Ishikawa (cell line): ENCODE results near the gene GRK5.

Source experiments
- CEBPB ChIP-seq: IDR thresholded peaks from 2 replicates; pipeline ENCODE4 v1.6.1; 2012
- CREB1 ChIP-seq: IDR thresholded peaks from 2 replicates; pipeline ENCODE4 v1.6.1; 2012; ENCODE audit warnings: low read depth
- EGR1 ChIP-seq: IDR thresholded peaks from 2 replicates; pipeline ENCODE4 v1.6.1; 2012
- EP300 ChIP-seq: IDR thresholded peaks from 2 replicates; pipeline ENCODE4 v1.6.1; 2012; ENCODE audit warnings: borderline replicate concordance
- FOXM1 ChIP-seq: IDR thresholded peaks from 2 replicates; pipeline ENCODE4 v1.6.1; 2012; ENCODE audit warnings: low read depth, borderline replicate concordance
- NFIC ChIP-seq: IDR thresholded peaks from 2 replicates; pipeline ENCODE4 v1.6.1; 2012
- RAD21 ChIP-seq: IDR thresholded peaks from 2 replicates; pipeline ENCODE4 v1.6.1; 2012; ENCODE audit warnings: low read depth
- TAF1 ChIP-seq: IDR thresholded peaks from 2 replicates; pipeline ENCODE4 v1.6.1; 2012; ENCODE audit warnings: low read depth, mild to moderate bottlenecking
- TCF12 ChIP-seq: IDR thresholded peaks from 2 replicates; pipeline ENCODE4 v1.6.1; 2012; ENCODE audit warnings: low read depth
- TEAD4 ChIP-seq: IDR thresholded peaks from 2 replicates; pipeline ENCODE4 v1.6.1; 2012
- USF1 ChIP-seq: IDR thresholded peaks from 2 replicates; pipeline ENCODE4 v1.6.1; 2012
- YY1 ChIP-seq: IDR thresholded peaks from 2 replicates; pipeline ENCODE4 v1.6.1; 2012; ENCODE audit warnings: low read depth
- ZBTB7A ChIP-seq: IDR thresholded peaks from 2 replicates; pipeline ENCODE4 v1.6.1; 2012; ENCODE audit warnings: low read depth
- TF ChIP-seq, protein P1 (sequence below): IDR thresholded peaks from 2 replicates; pipeline ENCODE4 v1.6.1; 2012
- TF ChIP-seq, protein P2 (sequence below): IDR thresholded peaks from 2 replicates; pipeline ENCODE4 v1.6.1; 2012; ENCODE audit warnings: low read depth, mild to moderate bottlenecking

GRK5 gene

DNA sequence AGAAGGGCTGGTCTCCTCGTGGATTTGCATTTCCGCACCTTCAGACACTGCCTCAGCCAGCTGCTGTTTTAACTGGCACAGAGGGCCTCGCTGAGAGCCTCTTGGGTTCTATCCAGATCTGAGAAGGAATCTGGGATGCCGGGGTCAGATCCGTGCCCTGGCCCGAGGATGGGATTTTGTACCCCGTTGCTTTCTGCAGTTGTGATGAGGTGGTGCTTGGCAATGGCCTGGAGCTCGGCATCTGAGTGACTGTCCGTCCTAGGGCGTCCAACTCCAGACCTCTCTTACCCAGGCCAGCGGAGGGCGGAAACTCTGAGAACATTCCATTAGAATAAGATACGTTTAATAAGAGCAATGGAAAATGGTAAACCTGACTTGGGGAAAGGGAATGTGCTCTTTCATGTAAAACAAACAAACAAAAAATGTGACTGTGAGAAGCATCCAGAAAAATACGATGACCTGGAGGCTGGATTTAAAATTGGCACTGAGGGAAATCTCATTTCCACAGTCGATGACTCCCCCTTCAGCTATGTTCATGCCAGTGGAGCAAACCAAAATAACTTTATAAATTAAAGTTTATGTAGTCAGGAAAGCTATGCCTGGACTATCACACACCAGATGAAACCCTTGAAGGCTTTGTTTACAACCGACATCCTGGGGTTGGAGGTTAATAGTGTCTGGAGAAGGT, 39.6 kb downstream of the GRK5 start:
- TF ChIP-seq FOXM1 = no peak

- TF ChIP-seq FOXM1 (no peak), TEAD4 (no peak), YY1 (no peak), RAD21 (no peak)
- TF ChIP-seq, protein P1, sequence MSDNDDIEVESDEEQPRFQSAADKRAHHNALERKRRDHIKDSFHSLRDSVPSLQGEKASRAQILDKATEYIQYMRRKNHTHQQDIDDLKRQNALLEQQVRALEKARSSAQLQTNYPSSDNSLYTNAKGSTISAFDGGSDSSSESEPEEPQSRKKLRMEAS = no peak
Observed at GRCh38 chr10:119247550-119247894, 40.2 kb downstream of the GRK5 start.

DNA sequence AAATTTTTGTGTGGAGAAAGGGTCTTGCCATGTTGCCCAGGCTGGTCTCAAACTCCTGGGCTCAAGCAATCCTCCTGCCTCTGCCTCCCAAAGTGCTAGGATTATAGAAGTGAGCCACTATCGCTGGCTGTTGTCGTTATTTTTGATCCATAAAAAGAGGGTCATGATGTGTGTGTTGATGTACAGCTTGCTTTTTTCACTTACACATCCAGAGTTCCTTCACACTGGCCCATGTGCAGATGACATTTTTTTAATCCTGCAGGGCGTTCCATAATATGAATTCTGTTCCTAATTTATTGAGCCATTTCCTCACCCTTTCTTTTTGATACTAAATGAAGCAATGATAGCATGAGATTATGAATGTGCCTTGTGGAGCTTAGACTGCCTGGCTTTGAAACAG, 40.8 kb downstream of the GRK5 start:
- TF ChIP-seq YY1 = no peak
- TF ChIP-seq USF1 = no peak
- no peak for TF ChIP-seq CREB1
- TF ChIP-seq EGR1 = no peak
- TF ChIP-seq, protein P2, sequence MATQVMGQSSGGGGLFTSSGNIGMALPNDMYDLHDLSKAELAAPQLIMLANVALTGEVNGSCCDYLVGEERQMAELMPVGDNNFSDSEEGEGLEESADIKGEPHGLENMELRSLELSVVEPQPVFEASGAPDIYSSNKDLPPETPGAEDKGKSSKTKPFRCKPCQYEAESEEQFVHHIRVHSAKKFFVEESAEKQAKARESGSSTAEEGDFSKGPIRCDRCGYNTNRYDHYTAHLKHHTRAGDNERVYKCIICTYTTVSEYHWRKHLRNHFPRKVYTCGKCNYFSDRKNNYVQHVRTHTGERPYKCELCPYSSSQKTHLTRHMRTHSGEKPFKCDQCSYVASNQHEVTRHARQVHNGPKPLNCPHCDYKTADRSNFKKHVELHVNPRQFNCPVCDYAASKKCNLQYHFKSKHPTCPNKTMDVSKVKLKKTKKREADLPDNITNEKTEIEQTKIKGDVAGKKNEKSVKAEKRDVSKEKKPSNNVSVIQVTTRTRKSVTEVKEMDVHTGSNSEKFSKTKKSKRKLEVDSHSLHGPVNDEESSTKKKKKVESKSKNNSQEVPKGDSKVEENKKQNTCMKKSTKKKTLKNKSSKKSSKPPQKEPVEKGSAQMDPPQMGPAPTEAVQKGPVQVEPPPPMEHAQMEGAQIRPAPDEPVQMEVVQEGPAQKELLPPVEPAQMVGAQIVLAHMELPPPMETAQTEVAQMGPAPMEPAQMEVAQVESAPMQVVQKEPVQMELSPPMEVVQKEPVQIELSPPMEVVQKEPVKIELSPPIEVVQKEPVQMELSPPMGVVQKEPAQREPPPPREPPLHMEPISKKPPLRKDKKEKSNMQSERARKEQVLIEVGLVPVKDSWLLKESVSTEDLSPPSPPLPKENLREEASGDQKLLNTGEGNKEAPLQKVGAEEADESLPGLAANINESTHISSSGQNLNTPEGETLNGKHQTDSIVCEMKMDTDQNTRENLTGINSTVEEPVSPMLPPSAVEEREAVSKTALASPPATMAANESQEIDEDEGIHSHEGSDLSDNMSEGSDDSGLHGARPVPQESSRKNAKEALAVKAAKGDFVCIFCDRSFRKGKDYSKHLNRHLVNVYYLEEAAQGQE = no peak
- TF ChIP-seq CEBPB = no peak
- no peak for TF ChIP-seq EP300
- TF ChIP-seq TEAD4 = no peak
- no peak for TF ChIP-seq ZBTB7A
- TF ChIP-seq TCF12 = no peak
- no peak for TF ChIP-seq NFIC
- no peak for TF ChIP-seq TAF1
- no peak for TF ChIP-seq RAD21
- TF ChIP-seq, protein P1 = no peak
- TF ChIP-seq FOXM1 = no peak

GRCh38 chr10:119248681-119249080, 41.3 kb downstream of the GRK5 start:
- no peak for TF ChIP-seq TCF12
- TF ChIP-seq TEAD4 = no peak
- no peak for TF ChIP-seq EP300
- TF ChIP-seq, protein P2 = no peak
- no peak for TF ChIP-seq TAF1
- no peak for TF ChIP-seq RAD21
- no peak for TF ChIP-seq FOXM1
- no peak for TF ChIP-seq CREB1
- TF ChIP-seq YY1 = no peak
- TF ChIP-seq, protein P1 = no peak
- no peak for TF ChIP-seq ZBTB7A
- no peak for TF ChIP-seq USF1
- TF ChIP-seq CEBPB = no peak
- TF ChIP-seq NFIC = no peak
- TF ChIP-seq EGR1 = no peak

DNA sequence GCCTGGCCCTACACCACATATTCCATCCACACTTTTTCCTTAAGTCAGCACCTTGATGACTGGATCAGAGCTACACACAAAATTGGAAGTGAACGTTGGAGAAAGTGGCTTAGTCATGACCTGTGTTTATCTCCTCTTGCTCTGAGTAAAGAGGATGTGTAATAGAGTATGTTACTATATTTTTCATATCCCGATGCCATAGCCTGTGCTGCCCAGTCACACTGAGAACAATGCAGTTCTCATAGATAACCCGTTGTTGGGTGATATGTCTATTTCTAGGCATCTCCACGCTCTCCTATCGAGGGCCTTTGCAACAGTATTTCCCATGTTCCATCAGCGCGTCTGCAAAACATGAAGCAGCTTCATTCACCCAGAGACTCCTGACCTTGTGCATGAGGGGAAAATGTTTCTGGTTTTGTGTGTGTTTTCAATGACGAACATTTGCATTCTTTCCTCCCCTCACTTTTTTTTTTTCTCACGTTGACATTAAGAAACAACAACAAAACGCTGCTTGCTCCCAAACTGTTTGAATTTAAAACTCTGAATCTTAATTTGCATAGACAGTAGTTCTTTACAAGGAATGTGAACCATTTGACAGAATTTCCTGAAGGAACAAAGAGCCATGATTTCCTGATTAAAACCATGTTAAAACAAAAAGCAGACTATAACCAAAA, 43.4 kb downstream of the GRK5 start:
- TF ChIP-seq TEAD4 (no peak), USF1 (no peak), TCF12 (no peak), TAF1 (no peak), ZBTB7A (no peak), EGR1 (no peak), RAD21 (no peak), NFIC (no peak), FOXM1 (no peak), CREB1 (no peak), CEBPB (no peak), YY1 (no peak), EP300 (no peak)
- TF ChIP-seq, protein P1 = no peak
- TF ChIP-seq, protein P2 = no peak
